Stimulated activated CD8-positive, alpha-beta memory T cell treated with anti-CD3 and anti-CD28 coated beads, Interleukin-4, amount 100 ng/mL, for 24 hours (primary cell): ENCODE results near the gene MAPK9.
"Not testable (repeated sequence)": the region's sequence is repeated elsewhere in the genome, so short reads cannot be mapped to it uniquely, and the experiment has no call there.

Experiments
- DNase-seq: peaks from one replicate; pipeline ENCODE4 v3.0.0-alpha.2; 2020; ENCODE audit warnings: low read depth

The MAPK9 gene

DNA sequence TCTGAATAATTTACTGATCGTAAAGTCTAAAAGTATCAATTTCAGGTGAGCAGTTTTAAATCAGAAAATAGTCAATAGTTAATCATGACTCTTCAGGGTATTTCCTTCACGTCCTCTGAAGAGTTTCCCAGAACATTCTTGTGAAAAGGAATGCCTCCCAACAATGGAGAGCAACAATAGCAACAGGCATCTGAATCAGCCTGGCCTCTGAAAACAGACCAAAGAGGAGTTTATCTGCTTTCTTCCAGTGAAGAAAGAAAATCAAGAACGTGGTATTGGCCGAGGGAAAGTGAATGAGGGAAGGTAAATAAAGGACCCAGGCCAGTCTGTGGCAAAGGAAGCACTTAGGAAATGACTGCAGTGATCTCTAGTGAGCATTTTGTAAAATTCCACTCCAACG, 56.8 kb downstream of the MAPK9 start:
- DNase-seq: no peak

GRCh38 chr5:180234271-180234670, 57.6 kb downstream of the MAPK9 start:
- DNase-seq: no peak

GRCh38 chr5:180233729-180234128, 58.2 kb downstream of the MAPK9 start:
- DNase-seq: no peak

- no peak for DNase-seq
Observed at GRCh38 chr5:180230017-180230416, 61.9 kb downstream of the MAPK9 start.

DNA sequence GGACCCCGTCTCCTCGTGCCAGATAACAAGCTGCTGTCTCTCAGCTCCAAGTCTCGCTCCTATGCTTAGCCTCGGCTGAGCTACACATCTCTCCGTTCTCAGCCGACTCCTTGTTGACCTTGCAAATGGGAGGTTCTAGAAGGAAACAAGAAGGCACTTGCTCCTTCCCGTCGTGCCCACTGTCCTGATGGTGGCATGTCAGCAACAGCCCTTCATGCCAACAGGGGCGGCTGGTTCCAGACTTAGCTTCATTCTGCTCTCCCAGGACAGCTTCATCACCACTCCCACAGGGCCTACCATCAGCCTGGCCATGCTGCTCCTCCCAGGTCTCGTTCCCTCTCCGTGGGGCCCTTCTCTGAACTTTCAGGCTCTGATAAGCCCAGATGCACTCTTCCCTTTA, 69.8 kb downstream of the MAPK9 start:
- DNase-seq: no peak

DNA sequence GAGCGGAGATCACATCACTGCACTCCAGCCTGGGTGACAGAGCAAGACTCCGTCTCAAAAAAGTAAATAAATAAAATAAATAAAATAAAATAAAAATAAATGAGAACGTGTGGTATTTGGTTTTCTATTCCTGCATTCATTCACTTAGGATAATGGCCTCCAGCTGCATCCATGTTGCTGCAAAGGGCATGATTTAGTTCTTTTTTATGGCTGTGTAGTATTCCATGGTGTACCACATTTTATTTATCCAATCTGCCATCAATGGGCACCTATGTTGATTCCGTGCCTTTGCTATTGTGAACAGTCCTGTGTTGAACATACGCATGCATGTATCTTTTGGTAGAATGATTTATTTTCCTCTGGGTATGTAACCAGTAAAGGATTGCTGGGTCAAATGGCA, 74.1 kb downstream of the MAPK9 start:
- no peak for DNase-seq

GRCh38 chr5:180216646-180217171, 75.2 kb downstream of the MAPK9 start:
- DNase-seq: no peak

GRCh38 chr5:180215783-180216630, 75.9 kb downstream of the MAPK9 start:
- no peak for DNase-seq

DNA sequence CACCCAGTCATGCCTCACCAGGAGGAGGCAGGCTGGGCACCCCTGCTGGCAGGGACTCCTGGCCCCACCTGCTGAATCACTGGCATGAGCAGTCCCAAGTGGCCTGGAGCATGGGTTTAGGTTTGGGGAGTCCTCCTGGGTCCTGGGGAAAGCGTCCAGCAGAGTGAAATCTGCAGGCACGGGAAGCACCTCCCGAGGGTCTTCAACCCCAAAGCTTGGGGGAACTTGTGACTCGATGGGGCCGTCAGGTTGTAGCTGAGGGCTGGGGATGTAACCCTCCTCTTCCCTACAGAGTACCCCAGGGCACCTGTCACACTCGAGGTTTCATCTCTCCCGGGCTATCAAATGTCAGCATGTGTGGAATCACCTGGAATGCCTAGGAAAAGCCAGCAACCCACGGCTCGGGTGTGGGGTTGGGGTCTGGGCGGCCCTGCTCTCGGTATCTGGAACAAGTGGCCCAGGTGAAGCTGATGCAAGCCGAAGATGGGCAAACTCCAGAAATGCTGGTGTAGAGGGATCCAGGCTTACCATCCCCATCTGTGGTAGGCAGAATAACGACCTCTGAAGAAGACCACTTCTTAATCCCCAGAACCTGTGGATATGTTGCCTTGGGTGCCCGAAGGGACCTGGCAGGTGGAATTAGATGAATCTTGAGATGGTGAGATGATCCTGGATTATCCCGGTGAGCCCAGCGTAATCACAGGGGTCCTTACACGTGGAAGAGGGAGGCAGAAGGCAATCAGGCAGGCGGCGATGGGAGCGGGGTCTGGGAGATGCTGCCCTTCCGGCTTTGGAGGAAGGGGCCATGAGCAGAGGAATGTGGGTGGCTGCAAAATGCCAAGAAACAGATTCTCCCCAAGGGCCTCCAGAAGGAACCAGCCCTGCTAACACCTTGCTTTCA, 76.8 kb downstream of the MAPK9 start:
- DNase-seq: no peak

- DNase-seq: no peak
Observed at GRCh38 chr5:180213657-180214207, 78.2 kb downstream of the MAPK9 start.

GRCh38 chr5:180213256-180213600, 78.7 kb downstream of the MAPK9 start:
- no peak for DNase-seq

- no peak for DNase-seq
Observed at GRCh38 chr5:180212363-180213255, 79.3 kb downstream of the MAPK9 start.

DNA sequence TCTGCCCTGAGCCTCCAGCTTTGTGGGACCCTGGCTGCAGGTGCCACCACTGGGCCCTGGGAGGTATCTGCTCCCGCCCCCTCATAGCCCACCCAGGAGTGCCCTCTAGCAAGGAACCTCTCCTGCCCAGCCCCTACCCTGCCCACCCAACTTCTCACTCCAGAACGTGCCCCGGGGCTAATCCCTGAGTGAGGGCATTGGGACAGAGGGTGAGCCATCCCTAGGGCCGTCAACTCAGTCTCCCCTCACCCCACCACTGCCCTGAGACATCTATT, 80.2 kb downstream of the MAPK9 start:
- no peak for DNase-seq

GRCh38 chr5:180210961-180211760, 80.7 kb downstream of the MAPK9 start:
- no peak for DNase-seq

GRCh38 chr5:180210077-180210476, 81.8 kb downstream of the MAPK9 start:
- DNase-seq: not testable (repeated sequence)

DNA sequence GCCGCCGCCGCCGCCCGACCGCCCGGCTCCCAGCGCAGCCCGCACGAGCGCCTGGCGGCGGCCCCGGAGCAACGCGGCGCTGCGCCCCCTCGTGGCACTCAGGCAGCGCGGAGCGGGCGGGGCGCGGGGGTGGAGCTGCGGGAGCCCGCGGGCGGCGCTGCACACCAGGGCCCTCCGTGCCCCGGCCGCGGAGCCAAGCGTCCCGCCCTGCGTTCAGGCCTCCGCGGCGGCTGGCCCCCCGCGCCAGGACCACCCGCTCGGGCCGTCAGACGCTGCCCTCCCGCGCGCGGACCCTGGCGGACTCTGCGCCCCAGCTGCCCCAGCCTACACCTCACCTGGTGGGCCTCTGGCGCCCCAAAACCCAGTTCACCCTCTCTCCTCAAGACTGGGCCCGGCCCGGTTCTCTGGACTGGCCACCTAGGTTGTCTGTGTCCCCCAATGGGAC, 82.7 kb downstream of the MAPK9 start, which contains the start of gene RASGEF1C:
TSS of gene RASGEF1C (minus strand) at position 75 of the 445 bp plus-strand sequence. CDS start 71,159 bp downstream, outside the sequence.
- DNase-seq: peak; percentile 57

DNA sequence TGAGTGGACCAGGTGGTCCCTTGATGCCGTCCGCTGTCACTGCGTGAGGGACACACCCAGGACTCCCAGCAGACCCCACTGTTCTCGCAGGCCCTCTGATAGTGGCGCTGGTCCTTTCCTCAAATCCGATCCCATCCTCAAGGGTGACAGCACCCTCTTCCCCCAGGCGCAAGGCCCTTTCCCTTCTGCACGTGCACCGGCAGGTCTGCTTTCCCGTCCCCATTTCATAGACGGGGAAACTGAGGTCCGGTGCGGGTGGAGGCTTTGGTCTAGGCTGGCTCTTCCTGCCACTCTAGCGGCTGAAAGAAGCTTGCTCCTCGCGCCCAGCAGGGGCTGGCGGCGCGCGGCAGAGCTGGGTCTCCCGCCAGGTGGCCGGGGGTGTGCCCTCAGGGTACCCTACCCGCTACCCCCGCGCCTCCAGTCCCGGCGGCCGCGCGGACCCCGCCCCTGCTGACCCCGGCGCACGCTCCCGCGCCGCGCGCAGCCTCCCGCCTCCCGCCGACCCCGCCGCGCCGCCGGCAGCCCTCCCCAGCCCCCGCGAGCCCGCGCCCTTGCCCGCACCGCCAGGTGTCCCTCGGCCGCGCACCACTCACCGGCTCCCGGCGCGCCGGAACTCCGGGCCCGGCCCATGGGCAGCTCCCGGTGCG, 83.3 kb downstream of the MAPK9 start:
- peak; percentile 4 for DNase-seq

DNA sequence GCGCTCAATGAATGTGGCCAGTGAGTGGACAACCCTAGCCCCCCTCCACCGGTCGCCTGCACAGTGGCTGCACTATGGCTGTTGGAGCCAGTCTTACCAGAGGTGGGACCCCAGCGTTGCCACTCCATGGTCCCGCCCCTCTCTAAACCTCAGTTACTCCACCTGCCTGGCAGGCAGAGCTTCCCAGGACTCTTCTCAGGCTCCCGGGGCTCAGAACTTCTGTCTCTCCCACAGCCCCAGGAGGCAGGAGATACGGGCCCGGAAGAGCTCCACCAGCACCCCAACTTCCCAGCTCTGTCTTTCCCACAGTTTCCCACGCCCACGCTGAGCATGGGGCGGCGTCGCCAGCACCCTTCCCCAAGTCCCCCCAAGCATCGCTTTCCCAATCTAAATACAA, 83.8 kb downstream of the MAPK9 start:
- DNase-seq: no peak

- no peak for DNase-seq
Observed at GRCh38 chr5:180207593-180207992, 84.3 kb downstream of the MAPK9 start.

GRCh38 chr5:180206993-180207392, 84.9 kb downstream of the MAPK9 start:
- no peak for DNase-seq
